NCI-H82 treated with DMSO at 0.1 percent for 48 hours (cell line): Measurements from ENCODE around the gene ADAMTSL2.

Source experiments
- DNase-seq: peaks from one replicate; lab custom pipeline; 2025; ENCODE audit not compliant: unreplicated experiment; lab: John Stamatoyannopoulos, UW

ADAMTSL2 gene

GRCh38 chr9:133534346-133535291 is at the start of gene ADAMTSL2:
ADAMTSL2 (plus strand) TSS chr9:133534704; CDS start chr9:133536713, 2,009 bp downstream.
- no peak for DNase-seq

GRCh38 chr9:133485531-133486260 is 48.8 kb upstream of the ADAMTSL2 start:
- no peak for DNase-seq

DNA sequence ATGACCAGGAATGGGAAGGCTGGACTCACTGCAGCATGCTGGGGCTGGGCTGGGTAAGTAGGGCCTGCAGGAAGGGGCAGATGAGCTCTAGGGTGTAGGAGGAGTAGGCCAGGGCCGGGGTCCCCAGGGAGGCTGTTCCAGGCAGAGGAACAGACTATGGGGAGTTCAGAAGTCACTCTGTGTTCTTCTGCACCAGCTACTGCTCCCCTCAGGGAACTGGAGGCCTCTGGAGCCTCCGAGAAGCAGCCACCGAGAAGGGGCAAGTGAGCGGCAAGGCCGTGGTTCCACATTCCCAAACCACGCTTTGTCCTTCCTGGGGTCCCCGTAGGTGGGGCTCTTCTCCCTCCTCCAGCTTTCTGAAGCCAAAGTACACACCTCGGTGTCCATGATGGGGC is 47.2 kb upstream of the ADAMTSL2 start:
- DNase-seq = no peak

DNA sequence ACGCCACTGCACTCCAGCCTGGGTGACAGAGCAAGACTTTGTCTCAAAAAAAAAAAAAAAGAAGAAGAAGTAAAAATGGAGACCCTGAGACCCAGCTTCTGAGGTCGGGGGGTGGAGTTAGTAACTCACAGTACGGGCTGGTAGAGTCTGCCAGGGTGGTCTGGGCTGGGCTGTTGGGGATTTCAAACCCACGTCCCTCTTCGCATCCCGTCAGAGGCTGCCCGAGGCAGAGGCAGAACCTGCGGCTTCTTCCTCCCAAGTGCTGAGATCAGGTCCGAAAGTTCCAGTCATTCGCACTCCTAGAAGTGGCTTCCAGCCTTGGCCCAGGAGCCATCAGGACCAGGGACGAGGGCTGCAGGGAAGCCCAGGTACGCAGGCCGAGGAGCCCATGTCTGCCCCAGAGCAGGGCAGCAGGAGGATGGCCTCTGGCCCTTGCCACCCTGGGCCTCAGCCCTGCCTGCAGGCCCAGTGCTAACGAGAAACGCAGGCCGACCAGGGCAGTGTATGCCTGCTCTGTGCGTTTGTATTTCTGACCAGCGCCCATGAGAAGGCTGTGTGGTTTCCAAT is 45.7 kb upstream of the ADAMTSL2 start:
- DNase-seq = no peak

DNA sequence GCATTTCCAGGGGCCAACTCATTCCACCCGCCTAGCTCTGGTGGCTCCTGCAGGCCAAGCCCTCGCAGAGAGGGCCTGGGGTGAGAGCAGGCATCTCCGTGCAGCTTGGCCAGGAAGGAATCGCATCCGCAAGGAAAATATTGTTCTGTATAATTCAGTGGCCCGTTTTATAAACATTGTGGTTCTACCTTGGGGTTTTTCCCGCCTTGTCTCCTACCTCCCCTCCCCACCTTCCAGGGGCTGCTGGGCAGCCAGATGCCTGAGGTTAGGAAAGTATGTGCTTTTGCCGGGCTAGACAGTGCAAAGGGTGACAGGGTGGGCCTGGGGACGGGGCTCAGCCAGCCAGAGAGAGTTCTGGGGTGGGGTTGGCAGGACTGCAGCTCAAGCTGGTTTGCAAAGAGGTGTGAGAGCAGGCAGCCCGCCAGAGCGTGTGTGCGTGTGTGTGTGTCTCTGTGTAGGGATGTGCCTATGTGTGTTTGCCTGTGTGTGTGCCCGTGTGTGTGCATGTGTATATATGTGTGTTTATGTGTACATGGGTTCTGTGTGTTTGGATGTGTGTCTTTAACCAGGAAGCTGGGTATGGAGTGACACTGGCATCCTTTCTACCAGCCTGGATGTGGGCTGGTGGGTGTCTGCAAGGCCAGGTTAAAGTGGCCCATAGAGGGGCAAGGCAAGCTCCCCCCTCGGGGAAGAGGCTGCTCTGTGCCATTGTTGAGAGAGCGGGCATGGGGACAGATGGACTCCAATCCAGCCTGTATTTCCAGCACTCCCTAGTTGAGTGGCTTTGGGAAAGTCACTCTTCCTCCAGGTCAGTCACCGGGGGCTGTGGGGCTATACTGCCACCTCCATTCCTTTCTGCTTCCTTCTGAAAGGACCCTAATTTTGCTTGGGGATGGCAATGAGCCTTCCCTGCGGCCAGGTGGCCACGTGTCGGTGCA is 45.0 kb upstream of the ADAMTSL2 start:
- no peak for DNase-seq

GRCh38 chr9:133490201-133490681 is 44.3 kb upstream of the ADAMTSL2 start:
- DNase-seq = no peak

- DNase-seq = no peak
Observed at GRCh38 chr9:133490865-133491655, 43.4 kb upstream of the ADAMTSL2 start.

- DNase-seq = no peak
Observed at GRCh38 chr9:133491656-133491925, 42.9 kb upstream of the ADAMTSL2 start.

GRCh38 chr9:133492061-133493021 is 42.2 kb upstream of the ADAMTSL2 start:
- no peak for DNase-seq

DNA sequence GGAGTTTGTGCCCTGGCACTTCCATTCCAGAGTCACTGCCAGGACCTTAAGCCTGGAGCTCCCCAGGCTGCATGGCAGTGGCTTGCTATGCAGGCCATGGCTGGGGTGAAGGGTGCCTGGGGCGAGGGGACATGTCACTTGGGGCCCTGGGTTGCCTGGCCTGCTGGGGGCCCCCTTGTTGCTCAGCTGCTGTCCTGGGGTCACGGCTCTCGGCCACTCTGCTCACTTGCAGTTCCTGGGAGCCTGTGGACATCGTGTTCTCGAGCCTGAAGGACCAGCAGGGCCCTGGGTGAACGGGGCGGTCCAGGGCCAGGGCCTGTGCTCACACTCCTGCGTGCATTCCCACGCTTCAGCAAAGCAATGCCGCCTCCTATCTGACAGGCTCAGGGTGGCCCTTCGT is 41.1 kb upstream of the ADAMTSL2 start:
- no peak for DNase-seq

GRCh38 chr9:133493845-133494540 is 40.5 kb upstream of the ADAMTSL2 start:
- no peak for DNase-seq

GRCh38 chr9:133494636-133495326 is 39.7 kb upstream of the ADAMTSL2 start:
- DNase-seq = no peak

DNA sequence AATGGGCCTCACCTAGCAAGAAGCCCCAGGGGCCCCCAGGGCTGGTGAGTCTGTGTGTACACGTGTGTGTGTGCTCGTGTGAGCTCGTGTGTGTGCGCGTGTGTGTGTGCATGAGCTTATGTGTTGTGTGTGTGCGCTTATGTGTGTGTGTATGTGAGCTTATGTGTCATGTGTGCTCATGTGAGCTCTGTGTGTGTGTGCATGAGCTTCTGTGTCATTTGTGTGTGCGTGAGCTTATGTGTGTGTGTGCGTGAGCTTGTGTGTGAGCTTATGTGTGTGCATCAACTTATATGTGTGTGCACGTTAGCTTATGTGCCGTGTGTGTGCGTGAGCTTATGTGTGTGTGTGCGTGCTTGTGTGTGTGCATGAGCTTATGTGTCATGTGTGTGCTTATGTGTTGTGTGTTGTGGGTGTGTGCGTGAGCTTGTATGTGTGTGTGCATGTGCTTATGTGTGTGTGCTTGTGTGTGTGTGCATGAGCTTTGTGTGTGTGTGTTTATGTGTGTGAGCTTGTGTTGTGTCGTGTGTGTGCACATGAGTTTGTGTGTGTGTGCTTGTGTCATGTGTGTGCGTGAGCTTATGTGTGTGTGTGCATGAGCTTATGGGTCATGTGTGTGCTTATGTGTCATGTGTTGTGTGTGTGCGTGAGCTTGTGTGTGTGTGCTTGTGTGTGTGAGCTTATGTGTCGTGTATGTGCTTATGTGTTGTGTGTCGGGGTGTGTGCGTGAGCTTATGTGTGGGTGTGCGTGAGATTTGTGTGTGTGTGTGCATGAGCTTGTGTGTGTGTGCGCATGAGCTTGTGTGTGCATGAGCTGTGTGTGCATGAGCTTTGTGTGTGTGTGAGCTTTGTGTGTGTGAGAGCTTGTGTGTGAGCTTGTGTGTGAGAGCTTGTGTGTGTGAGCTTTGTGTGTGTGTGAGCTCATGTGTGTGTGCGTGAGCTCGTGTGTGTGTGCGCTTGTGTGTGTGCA is 38.9 kb upstream of the ADAMTSL2 start:
- DNase-seq = no peak

GRCh38 chr9:133496861-133497842 is 37.4 kb upstream of the ADAMTSL2 start:
- no peak for DNase-seq

DNA sequence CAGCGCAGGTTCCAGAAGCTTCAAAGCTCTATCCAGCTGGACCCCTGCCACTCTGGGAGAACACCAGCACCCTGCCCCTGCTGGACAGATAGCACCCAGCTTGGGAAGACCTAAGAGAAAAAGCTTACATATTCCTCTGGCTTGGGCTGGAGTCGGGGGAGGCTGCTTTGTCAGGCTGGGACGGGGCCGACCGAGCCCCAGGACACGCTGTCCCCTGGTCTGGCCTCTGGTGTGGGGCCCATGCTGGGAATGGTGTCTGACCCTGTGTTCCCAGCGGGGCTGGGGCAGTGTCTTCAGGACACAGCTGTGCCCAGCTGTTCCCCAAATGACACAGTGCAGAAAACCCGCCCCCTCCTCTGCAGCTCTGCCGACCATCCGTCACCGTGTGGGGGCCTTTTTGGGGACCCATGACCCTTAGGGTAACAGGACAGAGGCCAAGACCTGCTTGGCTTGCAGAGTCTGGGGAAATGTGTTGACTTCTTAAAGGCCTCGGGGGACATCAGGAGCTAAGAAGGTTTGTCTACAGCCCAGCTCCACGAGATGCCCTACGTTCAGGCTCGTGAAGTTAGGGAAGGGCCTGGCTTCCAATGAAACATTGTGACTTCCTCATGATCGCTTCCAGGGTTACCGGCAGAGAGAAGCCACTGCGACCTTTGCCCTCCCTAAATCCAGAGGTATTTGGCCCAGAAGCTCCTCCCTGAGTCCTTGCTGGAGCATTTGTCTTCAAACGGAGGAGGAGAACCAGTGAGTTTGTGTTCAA is 35.2 kb upstream of the ADAMTSL2 start:
- DNase-seq = no peak
